Hematopoietic multipotent progenitor cell treated with erythropoietin and hydrocortisone succinate and interleukin-3 and kit ligand, for 6 days (in vitro differentiated cells): ENCODE results near the gene TREX2.
"Not testable (repeated sequence)": the region's sequence is repeated elsewhere in the genome, so short reads cannot be mapped to it uniquely, and the experiment has no call there.

Experiments used
- DNase-seq: peaks from one replicate; pipeline ENCODE4 v3.0.0-alpha.2; 2015

The TREX2 gene

DNA sequence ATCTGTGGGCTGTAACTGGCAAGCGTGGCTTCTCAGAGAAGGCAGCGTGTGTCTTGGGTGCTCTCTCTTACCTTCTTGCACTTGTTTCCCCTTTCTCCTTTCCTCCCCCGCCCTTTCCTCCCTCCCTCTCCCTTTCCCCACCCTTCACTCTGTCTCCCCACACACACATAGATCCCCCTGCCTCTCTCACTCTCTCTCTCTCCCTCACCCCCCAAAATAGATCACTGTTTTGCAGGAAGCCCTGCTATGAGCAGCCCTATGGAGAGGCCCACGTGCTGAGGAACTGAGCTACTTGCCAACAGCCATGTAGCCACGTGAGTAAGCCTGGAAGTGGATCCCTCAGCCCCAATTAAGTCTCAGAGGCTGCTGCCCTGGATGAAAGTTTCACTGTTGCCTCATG, 40.4 kb downstream of the TREX2 start:
- DNase-seq = no peak

DNA sequence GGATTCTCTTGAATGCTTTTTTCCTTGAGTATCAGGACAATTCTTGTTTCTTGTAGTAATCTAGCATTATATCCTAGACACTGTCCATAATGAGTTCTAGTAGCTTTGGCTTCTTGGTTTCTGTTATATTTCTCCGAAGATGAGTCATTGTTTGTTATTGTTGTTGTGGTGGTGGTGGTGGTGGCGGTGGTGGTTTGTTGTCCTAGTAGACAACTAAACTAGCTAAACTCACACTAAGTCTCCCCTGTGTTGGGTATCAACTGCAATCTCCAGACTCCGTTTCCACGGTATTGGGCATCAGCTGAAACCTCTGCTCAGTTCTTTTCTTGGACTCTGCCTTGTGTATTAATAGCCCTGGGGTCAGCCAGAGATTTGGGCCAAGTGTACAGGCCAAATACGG, 41.5 kb downstream of the TREX2 start:
- DNase-seq = not testable (repeated sequence)

DNA sequence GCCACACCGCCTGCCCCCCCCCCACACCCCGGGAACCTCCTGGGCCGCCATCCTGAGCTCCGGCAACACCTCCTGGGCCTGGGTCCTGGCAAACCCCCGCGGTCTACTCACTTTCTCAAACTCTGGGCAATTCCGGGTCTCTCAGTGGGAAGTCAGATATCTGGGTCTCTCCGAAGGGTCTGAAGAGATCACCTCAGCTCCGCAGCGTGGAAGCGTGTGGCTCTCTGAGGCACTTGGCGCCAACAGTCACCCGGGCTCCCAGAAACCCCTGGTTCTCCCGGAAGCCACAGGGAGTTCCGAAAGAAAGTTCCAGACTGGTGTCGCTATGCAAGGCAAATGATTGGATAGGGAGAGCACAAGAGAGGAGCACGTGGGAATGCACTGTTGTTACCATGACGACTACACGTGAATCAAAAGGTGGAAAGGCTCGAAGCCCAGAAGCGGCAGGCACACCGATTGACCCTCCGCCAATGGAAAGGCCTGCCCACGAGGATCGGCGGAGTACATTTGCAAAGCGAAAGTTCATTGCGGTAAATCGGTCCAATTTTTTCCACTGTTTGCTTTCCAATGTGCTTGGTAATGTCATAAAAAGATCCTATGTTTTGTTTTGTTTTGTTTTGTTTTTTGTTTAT, 44.6 kb downstream of the TREX2 start, which contains the start of gene PNMA6E:
TSS of gene PNMA6E (minus strand) at position 218 of the 632 bp plus-strand sequence. CDS start 2,501 bp downstream, outside the sequence.
- no peak for DNase-seq

DNA sequence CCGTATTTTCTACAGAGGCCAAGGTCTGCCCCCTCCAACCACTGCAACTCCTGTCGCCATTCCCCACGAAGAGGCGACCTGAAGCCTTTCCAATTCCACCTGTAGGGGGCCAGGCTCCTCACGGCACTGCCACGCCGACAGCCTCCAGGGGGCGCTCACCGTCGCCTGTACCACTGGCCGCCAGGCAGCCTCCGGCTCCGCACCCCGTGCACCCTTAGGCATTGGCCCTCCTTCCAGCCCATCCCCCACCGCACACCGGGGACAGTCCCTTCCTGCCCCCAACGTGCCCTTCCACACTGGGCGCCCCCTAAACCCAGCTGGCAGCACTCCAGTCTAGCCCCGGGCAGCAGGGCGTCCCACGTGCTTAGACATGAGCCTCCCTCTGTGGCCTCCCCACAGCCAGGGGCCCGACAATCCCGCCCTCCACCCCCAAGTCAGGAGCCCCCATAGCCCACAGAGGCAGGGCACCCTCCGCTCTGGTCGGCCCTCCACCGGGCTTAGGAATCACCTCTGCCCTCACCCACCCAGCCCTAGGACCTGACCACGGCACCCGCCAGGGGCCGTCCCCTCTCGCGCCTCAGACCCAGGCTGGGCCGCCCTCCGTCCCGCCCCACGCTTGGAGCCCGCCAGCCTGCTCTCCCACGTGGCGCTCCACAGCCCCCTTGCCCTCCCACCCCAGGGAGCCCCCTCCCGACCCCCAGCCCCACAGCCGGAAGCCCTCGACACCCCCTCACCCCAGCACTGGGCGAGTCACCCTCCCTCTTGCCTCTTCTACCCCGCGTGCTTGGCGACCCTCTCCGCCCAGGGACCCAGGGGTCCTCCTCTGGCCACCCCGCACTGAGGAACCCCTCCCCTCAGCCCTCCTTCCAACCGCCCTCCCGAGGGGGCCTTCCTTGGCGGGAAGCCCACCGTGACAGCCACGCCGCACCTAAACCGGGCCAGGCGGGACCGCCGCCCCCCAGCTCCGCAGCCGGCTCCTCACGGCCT, 45.4 kb downstream of the TREX2 start:
- DNase-seq = peak; percentile 67

DNA sequence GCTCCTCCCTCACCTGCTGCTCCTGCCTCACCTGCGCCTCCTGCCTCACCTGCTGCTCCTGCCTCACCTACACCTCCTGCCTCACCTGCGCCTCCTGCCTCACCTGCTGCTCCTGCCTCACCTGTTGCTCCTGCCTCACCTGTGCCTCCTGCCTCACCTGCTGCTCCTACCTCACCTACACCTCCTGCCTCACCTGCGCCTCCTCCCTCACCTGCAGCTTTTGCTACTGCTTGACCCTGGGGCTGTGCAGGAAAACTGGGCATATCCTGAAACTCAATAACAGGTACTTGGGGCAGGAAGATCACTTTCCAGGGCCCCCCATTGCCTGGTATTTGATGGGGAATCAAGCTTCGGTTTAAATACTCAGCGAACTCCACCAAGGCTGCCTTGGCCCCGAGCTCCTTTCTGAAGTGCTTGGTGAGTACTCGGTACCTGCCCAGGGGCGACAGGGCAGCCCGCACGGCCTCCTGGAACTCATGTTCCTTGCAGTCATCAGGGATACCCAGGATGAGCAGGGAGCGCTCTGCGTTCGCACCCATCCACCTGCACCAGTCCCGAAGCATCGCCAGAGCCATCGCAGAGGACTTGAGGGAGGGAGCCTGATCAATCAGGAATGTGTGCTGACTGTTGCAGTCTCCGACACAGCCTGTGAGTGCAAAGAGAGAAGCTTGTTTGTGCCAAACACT, 47.4 kb downstream of the TREX2 start:
- DNase-seq = no peak

DNA sequence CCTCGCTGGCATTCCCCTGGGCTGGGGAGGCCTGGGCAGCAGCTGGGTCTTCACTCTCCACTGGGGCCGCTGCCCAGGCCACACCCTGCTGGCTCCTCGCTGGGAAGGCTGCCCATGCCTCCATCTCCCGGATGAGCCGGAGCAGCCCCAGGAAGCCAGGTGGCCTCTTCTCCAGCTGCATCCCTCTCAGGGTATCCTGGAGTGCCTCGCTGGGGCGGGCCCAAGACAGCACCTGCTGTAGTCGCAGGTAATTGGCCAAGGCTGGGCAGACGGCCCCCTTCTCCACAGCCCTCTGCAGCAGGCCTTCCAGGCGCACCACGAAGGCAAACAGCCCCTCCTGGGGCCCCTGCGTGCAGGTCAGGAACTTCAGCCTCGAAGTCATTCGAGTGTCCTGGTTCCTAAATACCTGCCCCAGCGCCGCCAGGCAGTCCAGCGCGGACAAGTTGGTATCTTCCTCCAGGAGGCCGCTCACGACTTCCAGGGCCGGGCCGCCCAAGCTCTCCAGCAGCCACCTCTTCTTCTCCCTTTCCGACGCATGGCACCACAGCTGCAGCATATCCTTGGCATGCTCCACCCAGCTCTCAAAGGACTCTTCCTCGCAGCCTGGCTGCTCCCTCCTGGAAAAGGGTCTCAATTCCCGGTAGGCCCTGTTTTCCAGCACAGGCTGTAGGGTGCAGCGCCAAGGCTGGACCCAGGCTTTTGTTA, 48.4 kb downstream of the TREX2 start:
- DNase-seq = no peak

DNA sequence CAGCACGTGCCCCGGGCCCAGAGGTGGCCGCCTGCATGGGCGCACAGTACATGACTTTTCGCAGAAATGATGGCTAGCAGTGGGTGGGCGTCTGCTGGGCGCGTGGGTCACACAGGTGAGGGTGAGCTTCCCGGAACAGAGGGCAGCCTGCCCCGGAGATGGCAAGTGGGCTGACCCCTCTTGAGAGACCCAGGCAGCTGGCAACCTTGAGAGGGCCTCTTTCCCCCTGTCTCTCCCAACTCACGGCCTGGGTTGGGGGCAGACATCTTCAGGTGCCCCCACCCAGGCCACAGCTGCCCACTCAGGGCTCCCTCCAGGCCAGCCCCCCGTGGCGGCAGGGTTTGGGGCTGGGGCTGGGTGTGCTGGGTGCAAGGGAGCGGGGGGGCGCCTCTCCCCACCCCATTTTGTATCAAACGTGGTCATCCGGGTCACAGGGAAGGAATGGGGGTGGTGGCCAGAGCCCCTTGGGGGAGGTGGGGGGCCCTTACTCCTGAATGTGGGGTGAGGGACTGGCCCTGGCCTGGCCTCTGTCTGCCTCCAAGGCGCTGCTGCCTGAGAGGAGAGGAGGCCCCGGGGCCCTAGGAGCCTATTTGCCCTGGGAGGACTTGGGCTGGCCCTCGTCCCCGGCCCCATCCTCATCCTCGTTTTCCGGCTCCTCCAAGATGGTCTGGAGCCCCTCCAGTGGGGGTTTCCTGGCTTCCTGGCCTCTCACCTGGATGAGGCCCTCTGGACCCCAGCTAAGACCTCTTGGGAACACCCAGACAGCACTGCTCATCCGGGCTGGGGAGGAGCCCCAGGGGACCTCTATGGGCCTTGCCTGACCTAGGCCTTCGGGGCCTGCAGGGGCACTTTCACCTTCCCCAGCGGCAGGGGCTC, 49.3 kb downstream of the TREX2 start:
- no peak for DNase-seq

DNA sequence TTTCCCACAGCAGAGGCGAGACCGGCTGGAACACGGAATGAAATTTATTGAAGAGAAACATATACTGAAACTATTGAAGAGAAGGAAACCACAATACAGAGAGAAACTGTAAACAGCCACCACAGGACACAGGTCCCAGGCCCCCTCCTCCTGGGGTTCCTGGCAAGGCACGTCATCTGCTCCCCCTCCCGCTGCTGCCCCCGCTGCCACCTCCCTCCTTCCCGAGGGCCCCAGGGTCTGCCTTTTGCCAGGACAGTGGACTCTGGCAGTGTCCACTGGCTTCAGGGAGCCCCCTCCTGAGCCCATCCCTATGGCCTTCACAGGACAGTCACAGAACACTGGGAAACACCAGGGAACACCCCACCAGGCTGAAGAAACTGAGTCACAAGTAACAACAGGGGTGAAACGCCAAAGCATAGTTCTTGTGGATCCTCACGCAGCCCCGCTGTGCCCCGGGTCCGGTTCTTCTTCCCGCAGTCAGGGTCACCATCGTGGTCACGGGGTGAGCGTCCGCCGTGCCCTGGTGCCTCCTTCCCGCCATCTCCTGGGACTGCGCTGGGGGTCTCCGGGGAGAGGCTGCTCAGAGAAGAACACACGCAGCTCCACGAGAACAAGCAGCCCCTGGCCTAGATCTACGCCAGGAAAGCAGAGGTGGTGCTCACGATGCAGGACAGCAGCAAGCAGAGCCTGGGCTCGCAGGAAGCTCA, 50.1 kb downstream of the TREX2 start:
- no peak for DNase-seq

DNA sequence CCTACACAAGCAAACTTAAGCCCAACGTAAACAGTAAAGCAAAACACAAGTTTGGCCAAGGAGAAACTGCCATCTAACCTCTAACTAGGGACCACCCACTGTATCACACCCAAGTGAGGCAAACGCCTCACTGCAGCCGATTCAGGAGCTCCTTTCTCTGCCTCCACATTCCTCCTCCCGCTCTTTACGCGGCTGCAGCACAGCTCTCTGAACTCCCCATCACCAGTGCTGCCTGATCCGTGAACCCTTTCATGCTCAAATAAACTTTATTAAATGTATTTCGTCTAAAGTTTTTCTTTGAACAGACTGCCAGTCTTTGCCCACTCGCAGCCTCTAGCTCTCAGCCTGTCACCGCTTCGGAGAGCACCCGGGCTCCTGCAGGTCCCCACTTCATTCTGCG, 51.2 kb downstream of the TREX2 start:
- DNase-seq = no peak
